ENCODE measurements around the gene FITM1. TPM values are rescaled to one million over a fixed set of nuclear protein-coding genes. Genes with fewer than 3 reads are reported as not detected.

Gene FITM1
- total RNA-seq, 2 experiments from 2014 or later = 1.3 to 1.7 TPM

GRCh38 chr14:24115422-24116127 lies 14.9 kb upstream of the FITM1 start:
- Mint-ChIP-seq H3K4me3 (peak overlapping the region; percentile 99), H3K4me1 (peaks cover 23% of the 10 kb centered on the region), H3K36me3 (peaks cover 29% of the 10 kb centered on the region), H3K27me3 (no peaks in the 10 kb centered on the region), H3K9me3 (no peaks in the 10 kb centered on the region), H3K27ac (peak overlapping the region; percentile 99)
- ATAC-seq (ENCODE audit: low read depth) = no peak
- DNase-seq = no peak
- POLR2A ChIA-PET = interaction anchor here (1.0 to 8.3 kb wide), 17 partner anchors 10 to 795 kb away, joined by 3 to 176 read pairs (median 10); partner anchors contain the start of genes CHMP4A, EMC9, FITM1 and IRF9

GRCh38 chr14:24116128-24116814 lies 14.2 kb upstream of the FITM1 start:
- Mint-ChIP-seq H3K27me3 (no peaks in the 10 kb centered on the region), H3K27ac (peak overlapping the region; percentile 99), H3K4me3 (peak overlapping the region; percentile 99), H3K9me3 (no peaks in the 10 kb centered on the region), H3K4me1 (peaks cover 19% of the 10 kb centered on the region), H3K36me3 (peaks cover 30% of the 10 kb centered on the region)
- ATAC-seq (ENCODE audit: low read depth) = no peak
- no peak for DNase-seq
- POLR2A ChIA-PET = interaction anchor here (0.6 to 8.3 kb wide), 9 partner anchors 9 to 244 kb away, joined by 3 to 176 read pairs (median 51); partner anchors contain the start of genes EMC9, FITM1, IRF9 and PCK2

DNA sequence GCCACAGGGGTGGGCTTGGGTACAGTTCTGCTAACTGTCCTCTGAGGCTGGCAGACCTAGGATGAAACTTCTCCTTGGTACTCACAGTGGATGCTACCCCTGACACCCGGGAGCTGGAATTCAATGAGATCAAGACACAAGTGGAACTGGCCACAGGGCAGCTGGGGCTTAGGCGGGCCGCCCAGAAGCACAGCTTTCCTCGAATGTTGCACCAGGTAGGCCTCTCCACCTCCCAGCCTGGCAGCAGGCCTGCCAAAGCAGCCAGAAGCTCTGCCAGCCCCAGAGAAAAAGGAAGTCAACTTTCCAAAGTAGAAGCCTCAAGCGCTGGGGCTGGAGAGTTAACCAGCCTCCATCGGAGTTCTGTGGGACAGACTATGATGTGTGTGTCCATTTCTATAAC lies 13.3 kb upstream of the FITM1 start:
- H3K27me3 Mint-ChIP-seq = no peaks in the 10 kb centered on the region
- no peak overlapping the region for H3K27ac Mint-ChIP-seq
- peaks cover 32% of the 10 kb centered on the region for H3K36me3 Mint-ChIP-seq
- POLR2A ChIA-PET = interaction anchor here (0.8 to 8.3 kb wide), 6 partner anchors 8 to 44 kb away, joined by 3 to 176 read pairs (median 77); partner anchors contain the start of genes EMC9, FITM1, IRF9 and PCK2
- ATAC-seq (ENCODE audit: low read depth) (no peak), DNase-seq (no peak)
- H3K9me3 Mint-ChIP-seq = no peaks in the 10 kb centered on the region
- H3K4me3 Mint-ChIP-seq = no peak overlapping the region
- H3K4me1 Mint-ChIP-seq = peaks cover 19% of the 10 kb centered on the region

DNA sequence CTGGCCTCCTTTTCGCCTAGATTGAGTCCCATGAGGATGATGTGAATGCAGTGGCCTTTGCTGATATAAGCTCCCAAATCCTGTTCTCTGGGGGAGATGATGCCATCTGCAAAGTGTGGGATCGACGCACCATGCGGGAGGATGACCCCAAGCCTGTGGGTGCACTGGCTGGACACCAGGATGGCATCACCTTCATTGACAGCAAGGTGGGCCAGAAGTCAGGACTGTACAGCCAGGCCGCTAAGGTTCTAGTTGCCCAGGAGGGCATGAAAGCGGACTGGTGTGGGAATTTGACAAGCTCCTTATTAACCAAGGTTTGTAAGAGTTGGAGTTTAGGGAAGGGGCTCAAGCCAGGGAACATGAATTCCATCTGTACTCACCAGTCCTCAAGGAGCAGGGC lies 10.8 kb upstream of the FITM1 start:
- ATAC-seq (ENCODE audit: low read depth) (no peak), DNase-seq (no peak)
- Mint-ChIP-seq H3K9me3 (no peaks in the 10 kb centered on the region), H3K27me3 (no peaks in the 10 kb centered on the region), H3K36me3 (peaks cover 45% of the 10 kb centered on the region), H3K4me3 (no peak overlapping the region), H3K4me1 (peaks cover 19% of the 10 kb centered on the region), H3K27ac (no peak overlapping the region)
- POLR2A ChIA-PET = interaction anchor here (0.9 to 8.3 kb wide), 2 partner anchors 18 to 111 kb away, joined by 4 to 176 read pairs; partner anchors contain the start of genes EMC9 and PSME1

DNA sequence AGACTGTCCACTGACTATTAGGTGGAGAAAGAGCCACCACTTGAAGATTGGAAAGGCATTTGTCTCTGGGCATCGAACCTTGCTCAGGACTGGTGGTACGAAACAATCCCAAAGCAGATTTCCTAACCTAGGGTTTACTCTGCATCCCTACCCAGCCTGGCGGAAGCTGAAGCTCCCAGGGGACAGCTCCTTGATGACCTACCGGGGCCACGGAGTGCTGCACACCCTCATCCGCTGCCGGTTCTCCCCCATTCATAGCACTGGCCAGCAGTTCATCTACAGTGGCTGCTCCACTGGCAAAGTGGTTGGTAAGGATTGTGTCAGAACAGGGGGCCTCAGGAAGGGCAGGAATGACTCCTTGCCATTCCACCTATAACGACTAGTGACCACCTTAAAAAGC lies 9.2 kb upstream of the FITM1 start:
- Mint-ChIP-seq H3K36me3 (peaks cover 39% of the 10 kb centered on the region), H3K27ac (no peak overlapping the region), H3K4me1 (peaks cover 14% of the 10 kb centered on the region), H3K27me3 (no peaks in the 10 kb centered on the region), H3K4me3 (no peak overlapping the region), H3K9me3 (no peaks in the 10 kb centered on the region)
- no peak for DNase-seq
- no peak for ATAC-seq (ENCODE audit: low read depth)
- POLR2A ChIA-PET = interaction anchor here (5.8 to 8.3 kb wide), 2 partner anchors 15 to 17 kb away, joined by 29 to 176 read pairs; partner anchors contain the start of genes EMC9 and PSME1

DNA sequence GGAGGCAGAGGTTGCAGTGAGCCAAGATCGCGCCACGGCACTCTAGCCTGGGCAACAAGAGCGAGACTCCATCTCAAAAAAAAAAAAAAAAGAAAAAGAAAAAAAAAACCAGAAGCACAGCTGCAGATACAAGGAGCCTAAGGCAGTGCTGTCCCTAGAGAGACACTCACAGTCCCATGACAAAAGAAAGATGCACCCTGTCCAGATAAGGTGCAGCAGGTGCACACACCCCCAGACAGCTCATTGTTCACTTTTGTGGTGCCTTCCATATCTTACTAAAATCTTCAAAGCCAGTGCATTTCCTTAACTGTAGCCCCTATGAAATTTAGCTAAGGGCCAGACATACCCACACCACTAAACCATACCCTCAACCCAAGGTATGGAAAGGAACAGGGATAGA lies 8.0 kb upstream of the FITM1 start:
- Mint-ChIP-seq H3K27me3 (no peaks in the 10 kb centered on the region), H3K4me3 (no peak overlapping the region), H3K36me3 (peaks cover 32% of the 10 kb centered on the region), H3K9me3 (no peaks in the 10 kb centered on the region), H3K27ac (no peak overlapping the region), H3K4me1 (peaks cover 9% of the 10 kb centered on the region)
- POLR2A ChIA-PET = interaction anchor here (0.9 to 5.8 kb wide), 3 partner anchors 9 to 19 kb away, joined by 3 to 29 read pairs (median 3); partner anchors contain the start of genes EMC9 and PSME1
- DNase-seq (no peak), ATAC-seq (ENCODE audit: low read depth) (no peak)

GRCh38 chr14:24122898-24123297 lies 7.6 kb upstream of the FITM1 start:
- H3K36me3 Mint-ChIP-seq = peaks cover 28% of the 10 kb centered on the region
- peaks cover 11% of the 10 kb centered on the region for H3K4me1 Mint-ChIP-seq
- ATAC-seq (ENCODE audit: low read depth) = no peak
- no peaks in the 10 kb centered on the region for H3K9me3 Mint-ChIP-seq
- no peaks in the 10 kb centered on the region for H3K27me3 Mint-ChIP-seq
- POLR2A ChIA-PET = interaction anchor here (0.9 to 5.9 kb wide), 4 partner anchors 8 to 19 kb away, joined by 3 to 43 read pairs (median 16); partner anchors contain the start of genes DCAF11, EMC9, NRL and PSME1
- DNase-seq = no peak
- no peak overlapping the region for H3K4me3 Mint-ChIP-seq
- no peak overlapping the region for H3K27ac Mint-ChIP-seq

DNA sequence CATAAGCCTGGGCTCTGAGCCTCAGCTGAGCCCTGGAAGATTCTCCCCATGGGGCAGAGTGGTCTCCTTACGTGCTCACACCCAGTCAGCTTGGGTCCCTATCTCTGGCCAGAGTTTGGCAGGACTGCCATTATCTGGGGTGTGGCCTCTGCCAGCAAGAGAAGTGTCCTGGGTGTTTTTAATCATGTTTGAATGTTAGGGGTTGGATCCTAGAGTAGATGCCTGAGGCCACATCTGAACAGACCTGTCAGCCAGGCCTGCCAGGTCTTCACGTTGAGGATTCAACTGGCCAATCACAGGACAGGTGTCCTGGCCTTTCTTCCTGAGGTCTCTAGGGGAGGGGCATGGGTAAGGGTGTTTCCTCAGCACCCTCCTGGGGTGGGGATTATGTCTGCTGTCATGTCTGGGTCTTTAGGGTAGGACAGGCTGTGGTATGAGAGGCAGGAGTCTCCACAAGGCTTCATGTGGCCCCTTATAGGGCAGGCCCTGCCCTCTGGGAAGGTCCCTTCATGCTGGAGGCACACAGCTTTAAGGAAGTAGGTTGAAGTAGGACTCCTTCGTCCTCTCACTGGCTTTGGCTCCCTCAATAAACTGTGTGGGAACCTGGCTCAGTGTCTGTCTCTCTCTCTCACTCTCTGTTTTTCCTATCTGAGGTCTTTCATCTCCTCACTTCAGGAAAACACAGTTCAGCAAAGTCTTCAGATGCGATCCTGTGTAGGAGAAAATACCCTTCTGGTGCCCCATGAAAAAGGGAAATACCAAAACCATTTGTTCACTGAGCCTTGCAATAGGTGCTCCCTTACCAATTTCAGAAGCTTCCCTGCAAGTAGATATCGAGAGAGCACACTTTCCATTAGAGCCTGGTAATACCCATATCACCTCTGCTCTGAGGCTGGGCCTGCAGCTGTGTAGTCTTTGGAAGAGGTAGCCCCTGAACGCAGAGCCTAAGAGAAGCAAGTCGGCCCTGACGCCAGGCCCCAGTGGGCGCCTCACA lies 6.7 kb upstream of the FITM1 start:
- H3K9me3 Mint-ChIP-seq = no peaks in the 10 kb centered on the region
- no peak for DNase-seq
- no peak for ATAC-seq (ENCODE audit: low read depth)
- peaks cover 22% of the 10 kb centered on the region for H3K36me3 Mint-ChIP-seq
- POLR2A ChIA-PET = interaction anchor here (5.8 to 5.9 kb wide), 2 partner anchors 9 to 12 kb away, joined by 29 to 43 read pairs; partner anchors contain the start of genes DCAF11, NRL and PSME1
- no peak overlapping the region for H3K4me3 Mint-ChIP-seq
- H3K27ac Mint-ChIP-seq = peak overlapping the region; percentile 19
- no peaks in the 10 kb centered on the region for H3K27me3 Mint-ChIP-seq
- H3K4me1 Mint-ChIP-seq = peaks cover 5% of the 10 kb centered on the region

DNA sequence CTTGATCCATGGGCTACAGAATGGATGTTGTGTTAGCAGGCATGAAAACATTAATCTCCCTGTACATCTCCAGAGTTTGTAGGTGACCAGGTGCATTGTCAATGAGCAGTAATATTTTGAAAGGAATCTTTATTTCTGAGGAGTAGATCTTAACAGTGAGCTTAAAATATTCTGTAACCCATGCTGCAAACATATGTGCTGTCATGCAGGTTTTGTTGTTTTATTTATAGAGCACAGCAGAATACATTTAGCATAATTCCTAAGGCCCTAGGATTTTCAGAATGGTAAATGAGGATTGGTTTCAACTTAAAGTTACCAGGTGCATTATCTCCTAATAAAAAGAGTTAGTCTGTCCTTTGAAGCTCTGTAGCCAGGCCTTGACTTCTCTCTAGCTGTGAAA lies 3.5 kb upstream of the FITM1 start:
- Mint-ChIP-seq H3K4me3 (no peak overlapping the region), H3K4me1 (peaks cover 8% of the 10 kb centered on the region), H3K27ac (no peak overlapping the region), H3K27me3 (no peaks in the 10 kb centered on the region), H3K36me3 (peaks cover 20% of the 10 kb centered on the region), H3K9me3 (no peaks in the 10 kb centered on the region)
- POLR2A ChIA-PET = interaction anchor here (0.7 to 5.9 kb wide), 7 partner anchors 9 to 34 kb away, joined by 3 to 43 read pairs (median 7); partner anchors contain the start of genes DCAF11, EMC9, IRF9 and NRL
- no peak for ATAC-seq (ENCODE audit: low read depth)
- DNase-seq = no peak

DNA sequence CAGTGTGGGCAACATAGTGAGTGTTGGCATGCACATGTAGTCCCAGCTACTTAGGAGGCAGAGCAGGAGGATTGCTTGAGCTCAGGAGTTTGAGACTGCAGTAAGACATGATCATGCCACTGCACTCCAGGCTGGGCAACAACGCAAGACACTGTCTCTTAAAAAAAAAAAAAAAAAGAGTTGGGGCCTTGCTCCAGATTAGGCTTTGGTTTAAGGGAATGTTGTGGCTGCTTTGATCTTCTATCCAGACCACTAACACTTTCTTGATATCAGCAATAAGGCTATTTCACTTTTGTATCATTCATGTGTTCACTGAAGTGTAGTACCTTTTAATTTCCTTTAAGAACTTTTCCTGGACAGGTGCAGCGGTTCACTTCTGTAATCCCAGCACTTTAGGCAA lies 2.8 kb upstream of the FITM1 start:
- ATAC-seq (ENCODE audit: low read depth) (no peak), DNase-seq (no peak)
- H3K4me3 Mint-ChIP-seq = no peak overlapping the region
- H3K27ac Mint-ChIP-seq = no peak overlapping the region
- no peaks in the 10 kb centered on the region for H3K27me3 Mint-ChIP-seq
- POLR2A ChIA-PET = interaction anchor here (1.2 to 5.9 kb wide), 3 partner anchors 8 to 14 kb away, joined by 3 to 43 read pairs (median 7); partner anchors contain the start of genes DCAF11, EMC9, NRL and PSME1
- peaks cover 13% of the 10 kb centered on the region for H3K4me1 Mint-ChIP-seq
- no peaks in the 10 kb centered on the region for H3K9me3 Mint-ChIP-seq
- peaks cover 14% of the 10 kb centered on the region for H3K36me3 Mint-ChIP-seq

DNA sequence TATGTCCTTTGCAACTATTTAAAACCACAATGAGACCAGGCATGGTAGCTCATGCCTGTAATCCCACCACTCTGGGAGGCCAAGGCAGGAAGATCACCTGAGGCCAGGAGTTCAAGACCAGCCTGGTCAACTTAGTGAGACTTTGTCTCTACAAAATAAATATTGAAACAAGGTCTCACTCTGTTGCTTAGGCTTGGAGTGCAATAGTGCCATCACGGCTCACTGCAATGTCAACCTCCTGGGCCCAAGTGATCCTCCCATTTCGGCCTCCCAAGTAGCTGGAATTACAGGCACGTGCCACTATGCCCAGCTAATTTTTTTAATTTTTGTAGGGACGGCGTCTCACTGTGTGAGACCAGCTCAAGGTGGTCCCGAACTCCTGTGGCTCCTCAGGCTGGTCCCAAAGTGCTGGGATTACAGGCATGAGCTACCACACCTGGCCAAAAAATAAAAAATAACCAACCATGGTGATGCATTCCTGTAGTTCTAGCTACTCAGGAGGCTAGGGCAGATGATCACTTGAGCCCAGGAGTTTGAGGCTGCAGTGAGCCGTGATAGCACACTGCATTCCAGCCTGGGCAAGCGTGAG lies 955 bp upstream of the FITM1 start:
- POLR2A ChIA-PET = interaction anchor here (1.3 to 5.6 kb wide), 2 partner anchors 12 to 13 kb away, joined by 4 to 51 read pairs; partner anchors contain the start of genes DCAF11, EMC9 and NRL
- no peaks in the 10 kb centered on the region for H3K27me3 Mint-ChIP-seq
- H3K27ac Mint-ChIP-seq = no peak overlapping the region
- H3K4me1 Mint-ChIP-seq = peaks cover 18% of the 10 kb centered on the region
- ATAC-seq (ENCODE audit: low read depth) (no peak), DNase-seq (no peak)
- no peaks in the 10 kb centered on the region for H3K9me3 Mint-ChIP-seq
- peaks cover 10% of the 10 kb centered on the region for H3K36me3 Mint-ChIP-seq
- no peak overlapping the region for H3K4me3 Mint-ChIP-seq
